Measurements from ENCODE around the gene TMEM131. TPM values are rescaled to one million over a fixed set of nuclear protein-coding genes. Genes with fewer than 3 reads are reported as not detected.

The TMEM131 gene
- total RNA-seq, 1 donor from 2014 or later, result 38.0 TPM

DNA sequence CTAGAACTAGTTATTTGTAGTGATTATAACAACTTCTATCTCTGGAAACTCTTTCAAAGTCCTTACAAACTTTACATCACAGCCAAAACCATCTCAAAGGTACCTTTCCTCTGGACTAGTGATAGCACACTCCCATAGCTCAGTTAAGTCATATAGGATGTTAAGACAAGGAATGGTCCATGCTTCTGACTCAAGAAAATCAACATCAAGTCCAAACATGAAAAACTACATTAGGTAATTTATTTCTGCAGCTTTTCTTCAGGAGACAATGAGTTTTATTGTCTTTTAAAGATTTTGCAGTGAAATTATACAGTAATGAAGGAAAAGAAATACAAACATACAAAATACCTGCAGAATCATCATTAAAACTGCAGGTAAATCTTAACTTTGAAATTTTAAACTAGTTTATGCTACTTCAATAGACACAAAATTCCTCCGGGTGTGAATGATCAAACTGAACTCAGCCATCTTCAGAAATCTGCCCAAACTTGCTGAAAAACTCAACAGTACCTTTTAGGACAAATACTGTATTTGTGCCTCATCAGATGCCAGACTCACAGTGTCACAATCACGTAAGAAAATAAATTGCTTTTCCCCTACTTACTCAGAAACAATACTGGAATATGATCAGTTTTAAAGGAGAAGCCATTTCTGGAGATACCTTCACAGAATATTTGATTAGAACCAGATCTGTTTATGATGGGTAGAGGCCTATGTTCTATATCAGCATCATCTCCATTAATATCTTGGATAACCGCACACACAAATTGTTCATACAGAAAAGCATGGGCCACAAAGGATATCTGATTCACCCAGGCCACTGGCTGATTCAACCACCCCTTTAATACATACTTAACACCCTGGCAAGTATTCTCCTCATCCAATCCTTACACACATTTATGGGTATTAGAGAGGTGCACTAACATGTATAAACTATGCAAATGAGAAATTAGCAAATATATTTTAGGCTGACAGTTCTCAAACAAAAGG is 2.6 kb downstream of the TMEM131 start:
- intact Hi-C loops (cut with micrococcal nuclease), result loop anchor here (10.0 kb wide), 2 partner anchors 472 to 1492 kb away; no protein-coding TSS in a partner anchor

- intact Hi-C loops (cut with micrococcal nuclease), result loop anchor here (10.0 kb wide), 2 partner anchors 474 to 1494 kb away; no protein-coding TSS in a partner anchor
Observed at GRCh38 chr2:97991081-97991856, 4.5 kb downstream of the TMEM131 start.

- intact Hi-C loops (cut with micrococcal nuclease), result no loop called here
Observed at GRCh38 chr2:97988722-97989121, 7.0 kb downstream of the TMEM131 start.

- intact Hi-C loops (cut with micrococcal nuclease), result no loop called here
Observed at GRCh38 chr2:97985998-97986397, 9.8 kb downstream of the TMEM131 start.

DNA sequence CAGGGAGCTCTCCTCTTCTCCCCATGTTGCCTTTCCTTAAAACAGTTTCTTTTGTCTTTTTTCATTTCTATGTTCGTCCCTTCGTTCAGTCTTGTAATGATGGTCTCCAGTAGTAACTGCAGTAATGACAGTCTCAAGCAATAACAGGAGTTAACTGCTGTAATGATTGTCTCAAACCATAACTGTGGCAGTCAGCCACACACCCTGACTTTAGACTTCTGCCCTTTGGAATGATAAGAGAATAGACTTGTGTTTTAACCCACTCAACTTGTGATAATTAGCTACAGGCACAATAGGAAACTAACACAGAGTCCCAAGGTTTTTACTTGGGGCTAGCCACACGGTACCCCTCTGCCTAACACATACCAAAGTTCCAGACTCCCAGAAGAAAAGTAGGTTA is 12.1 kb downstream of the TMEM131 start:
- intact Hi-C loops (cut with micrococcal nuclease), result no loop called here

DNA sequence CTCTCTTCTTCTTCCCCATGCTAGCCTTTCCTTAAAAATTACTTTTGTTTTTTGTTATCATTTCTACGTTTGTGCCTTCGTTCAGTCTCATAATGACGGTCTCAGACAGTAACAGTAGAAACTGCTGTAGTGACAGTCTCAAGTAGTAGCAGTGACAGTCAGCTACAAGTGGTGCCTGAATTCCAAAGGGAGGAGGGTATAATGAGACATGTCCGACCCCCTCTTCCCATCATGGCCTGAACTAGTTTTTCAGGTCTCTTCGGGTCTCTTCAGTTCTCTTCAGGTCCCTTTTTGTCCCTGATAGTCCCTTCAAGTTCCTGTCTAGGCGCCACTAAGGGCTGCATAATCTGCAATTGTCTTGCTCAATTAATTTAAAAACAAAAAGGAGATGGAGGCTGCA is 12.6 kb downstream of the TMEM131 start:
- intact Hi-C loops (cut with micrococcal nuclease), result no loop called here

GRCh38 chr2:97982621-97983020 is 13.1 kb downstream of the TMEM131 start:
- intact Hi-C loops (cut with micrococcal nuclease), result no loop called here

- intact Hi-C loops (cut with micrococcal nuclease), result no loop called here
Observed at GRCh38 chr2:97981961-97982360, 13.8 kb downstream of the TMEM131 start.

DNA sequence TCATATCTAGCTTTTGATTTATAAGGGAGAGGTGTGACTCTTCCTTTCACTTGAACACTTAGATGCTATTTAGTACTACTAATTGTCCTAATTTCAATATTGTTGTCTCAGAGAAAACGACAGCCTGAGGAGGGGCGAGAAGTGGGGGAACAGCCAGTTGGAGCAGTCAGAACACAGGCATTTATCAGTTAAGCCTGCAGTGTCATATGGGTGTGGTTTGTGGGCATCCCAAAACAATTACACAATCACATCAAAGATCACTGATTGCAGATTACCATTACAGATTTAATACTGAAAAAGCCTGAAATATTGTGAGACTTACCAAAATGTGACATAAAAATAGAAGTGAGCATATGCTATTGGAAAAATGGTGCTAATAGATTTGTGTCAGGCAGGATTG is 15.8 kb downstream of the TMEM131 start:
- intact Hi-C loops (cut with micrococcal nuclease), result no loop called here

GRCh38 chr2:97974471-97974870 is 21.3 kb downstream of the TMEM131 start:
- intact Hi-C loops (cut with micrococcal nuclease), result no loop called here

DNA sequence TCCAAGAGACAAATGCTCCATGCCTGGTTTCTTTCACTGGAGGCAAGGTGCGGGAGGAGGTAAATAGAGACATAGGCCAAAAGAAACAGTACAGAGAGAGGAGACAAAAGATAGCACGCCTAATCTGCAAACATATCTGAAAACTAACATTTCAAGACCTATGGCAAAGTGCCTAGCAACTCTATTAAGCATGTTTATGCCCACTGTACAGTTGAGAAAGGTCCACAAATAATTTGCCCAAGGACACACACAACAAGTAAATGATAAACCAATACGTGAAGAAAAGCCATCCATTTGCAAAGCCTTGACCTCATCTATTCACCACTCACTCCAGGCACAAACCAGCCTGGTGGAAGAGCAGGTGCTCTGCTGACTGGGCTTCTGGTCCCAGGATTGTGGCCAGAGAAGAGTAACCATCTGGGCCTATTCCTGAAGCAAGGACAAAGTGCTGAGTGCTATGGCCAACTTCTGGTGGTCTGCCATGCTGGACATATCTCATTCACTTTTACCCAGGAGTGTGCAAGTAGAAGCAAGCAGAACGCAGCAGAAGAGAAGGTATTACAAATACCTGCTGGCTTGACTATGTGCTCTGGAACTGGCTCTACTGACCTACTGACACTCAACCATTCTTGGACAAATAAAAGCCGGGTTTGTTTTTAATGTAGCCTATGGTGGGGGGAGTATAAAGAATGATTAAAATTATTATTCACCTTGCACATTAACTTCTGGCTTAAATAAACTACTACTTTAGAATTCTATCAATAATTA is 25.3 kb downstream of the TMEM131 start:
- intact Hi-C loops (cut with micrococcal nuclease), result no loop called here

- intact Hi-C loops (cut with micrococcal nuclease), result no loop called here
Observed at GRCh38 chr2:97969081-97970067, 26.4 kb downstream of the TMEM131 start.

DNA sequence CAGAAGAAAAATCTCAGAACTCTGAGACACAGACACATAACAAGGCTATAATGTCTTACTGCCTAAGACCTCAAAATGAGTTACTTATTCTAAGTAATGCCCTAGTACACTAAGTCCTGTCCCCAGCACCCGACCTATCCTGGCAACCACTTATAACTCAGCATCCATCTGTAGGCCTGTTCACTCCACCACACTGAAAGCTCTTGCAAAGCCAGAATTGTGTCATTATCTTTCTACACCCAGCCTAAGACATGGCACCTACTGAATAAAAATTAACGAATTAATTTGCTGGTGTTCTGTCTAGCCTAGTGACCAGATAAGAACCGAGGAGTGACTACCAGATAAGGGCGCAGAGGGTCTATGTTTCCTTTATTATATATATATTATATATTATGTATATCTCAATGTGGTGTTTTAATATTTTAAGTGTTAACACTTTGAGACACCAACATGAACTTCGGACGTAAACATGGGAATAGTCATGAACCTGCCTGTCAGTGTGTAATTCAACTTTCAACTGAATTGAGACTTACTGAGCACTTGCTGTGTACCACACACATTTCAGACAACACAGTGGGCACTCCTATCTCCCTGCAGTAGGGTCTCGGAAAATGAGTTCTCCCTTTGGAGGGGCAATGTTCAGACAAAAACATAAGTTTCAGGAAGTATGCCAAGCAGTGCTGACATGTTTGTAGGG is 27.7 kb downstream of the TMEM131 start:
- intact Hi-C loops (cut with micrococcal nuclease), result no loop called here

DNA sequence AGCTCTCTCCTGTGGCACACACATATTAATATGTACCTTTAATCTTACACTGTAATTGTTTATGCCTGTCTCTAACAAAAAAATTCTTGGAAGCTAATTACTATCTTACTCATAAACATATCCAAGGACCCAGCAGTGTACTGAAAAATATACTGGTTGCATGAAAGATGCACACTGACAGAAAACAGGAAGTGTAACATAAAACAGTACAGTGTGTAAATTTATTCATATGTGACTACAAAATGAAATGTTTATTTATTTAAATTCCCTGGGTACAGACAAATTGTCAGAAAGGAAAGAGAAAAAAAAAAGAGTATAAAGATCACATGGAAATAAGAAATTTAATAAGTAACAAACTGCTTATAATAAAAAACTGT is 28.5 kb downstream of the TMEM131 start:
- intact Hi-C loops (cut with micrococcal nuclease), result no loop called here

- intact Hi-C loops (cut with micrococcal nuclease), result no loop called here
Observed at GRCh38 chr2:97966545-97967215, 29.1 kb downstream of the TMEM131 start.

DNA sequence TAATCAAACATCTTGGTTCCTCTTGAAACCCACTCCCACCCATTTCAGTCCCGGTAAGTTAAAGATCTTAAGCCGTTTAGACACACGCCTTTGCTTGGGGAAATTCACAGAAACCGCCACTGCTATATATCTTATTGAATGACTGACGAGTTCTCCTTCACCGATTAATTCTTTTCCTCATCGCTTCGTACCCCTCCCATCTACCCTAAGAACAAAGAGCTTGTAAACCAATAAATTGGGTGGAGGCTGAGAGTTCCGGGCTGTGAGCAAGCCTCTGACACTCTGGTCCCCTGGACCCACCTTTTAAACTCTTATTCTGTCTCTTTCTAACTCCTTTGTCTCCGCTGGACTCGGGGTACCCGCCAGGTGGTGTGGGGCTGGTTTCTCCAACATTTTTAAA is 30.6 kb downstream of the TMEM131 start:
- intact Hi-C loops (cut with micrococcal nuclease), result no loop called here

GRCh38 chr2:97963880-97964279 is 31.9 kb downstream of the TMEM131 start:
- intact Hi-C loops (cut with micrococcal nuclease), result no loop called here

DNA sequence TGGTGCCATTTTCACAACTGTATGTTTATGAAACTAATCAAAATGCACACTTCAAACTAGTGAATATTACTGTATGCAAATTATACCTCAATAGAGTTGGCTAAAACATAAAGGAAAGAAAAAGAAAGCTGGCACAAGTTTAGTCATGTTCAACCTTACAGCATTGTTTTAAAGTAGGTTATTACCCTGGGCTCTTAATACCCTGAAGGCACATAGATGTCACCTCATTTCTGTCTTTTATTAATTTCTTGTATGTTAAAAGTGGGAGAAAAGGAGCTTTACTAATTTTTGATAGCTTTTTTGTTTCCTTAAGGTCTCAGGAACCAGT is 32.7 kb downstream of the TMEM131 start:
- intact Hi-C loops (cut with micrococcal nuclease), result no loop called here

GRCh38 chr2:97961534-97961933 is 34.2 kb downstream of the TMEM131 start:
- intact Hi-C loops (cut with micrococcal nuclease), result no loop called here

All from T-helper 1 cell treated with Interleukin-12 subunit alpha and Interleukin-12 subunit beta and Interleukin-4 antibody, amounts not matched to agents 30 ng/mL and 1 ng/mL, for 36 hours (primary cell).